Measurements from ENCODE around the gene ITGA3.

ITGA3 gene

GRCh38 chr17:50112694-50113093 is 56.8 kb downstream of the ITGA3 start:
- Histone ChIP-seq H3K4me2 (no peak overlapping the region), H3K27ac (no peak overlapping the region), H3K4me1 (ENCODE audit: low read depth, poor library complexity, severe bottlenecking) (no peaks in the 10 kb centered on the region), H2AFZ (ENCODE audit: low read depth) (no peak overlapping the region), H4K20me1 (ENCODE audit: insufficient read depth) (no peaks in the 10 kb centered on the region), H3K36me3 (ENCODE audit: insufficient read depth) (no peaks in the 10 kb centered on the region), H3K27me3 (ENCODE audit: insufficient read depth, low read depth) (peaks cover 7% of the 10 kb centered on the region; the same call in 1 of the 2 replicates), H3K4me3 (IDR thresholded peaks at IDR 0.05; ENCODE audit: insufficient read depth, low read depth, low read length) (no peak overlapping the region), H3K79me2 (ENCODE audit: insufficient read depth, low read depth) (no peaks in the 10 kb centered on the region), H3K9ac (no peak overlapping the region)
- no peak for TF ChIP-seq CTCF (conservative IDR thresholded peaks at IDR 0.05; ENCODE audit: low read depth, low read length)

- TF ChIP-seq CTCF (conservative IDR thresholded peaks at IDR 0.05; ENCODE audit: low read depth, low read length), result no peak
- Histone ChIP-seq H3K9ac (no peak overlapping the region), H3K27me3 (ENCODE audit: insufficient read depth, low read depth) (peaks cover 17% of the 10 kb centered on the region; the same call in 1 of the 2 replicates), H3K4me1 (ENCODE audit: low read depth, poor library complexity, severe bottlenecking) (no peaks in the 10 kb centered on the region), H3K4me3 (IDR thresholded peaks at IDR 0.05; ENCODE audit: insufficient read depth, low read depth, low read length) (no peak overlapping the region), H4K20me1 (ENCODE audit: insufficient read depth) (no peaks in the 10 kb centered on the region), H3K27ac (no peak overlapping the region), H3K36me3 (ENCODE audit: insufficient read depth) (no peaks in the 10 kb centered on the region), H2AFZ (ENCODE audit: low read depth) (no peak overlapping the region), H3K4me2 (no peak overlapping the region), H3K79me2 (ENCODE audit: insufficient read depth, low read depth) (no peaks in the 10 kb centered on the region)
These were observed 57.9 kb downstream of the ITGA3 start for GRCh38 chr17:50113624-50114320.

GRCh38 chr17:50114401-50114800 is 58.5 kb downstream of the ITGA3 start:
- Histone ChIP-seq H3K79me2 (ENCODE audit: insufficient read depth, low read depth) (no peaks in the 10 kb centered on the region), H3K4me3 (IDR thresholded peaks at IDR 0.05; ENCODE audit: insufficient read depth, low read depth, low read length) (no peak overlapping the region), H3K4me2 (no peak overlapping the region), H3K36me3 (ENCODE audit: insufficient read depth) (no peaks in the 10 kb centered on the region), H3K27me3 (ENCODE audit: insufficient read depth, low read depth) (peaks cover 23% of the 10 kb centered on the region; the same call in 1 of the 2 replicates), H2AFZ (ENCODE audit: low read depth) (no peak overlapping the region), H3K27ac (no peak overlapping the region), H4K20me1 (ENCODE audit: insufficient read depth) (no peaks in the 10 kb centered on the region), H3K4me1 (ENCODE audit: low read depth, poor library complexity, severe bottlenecking) (no peaks in the 10 kb centered on the region), H3K9ac (no peak overlapping the region)
- no peak for TF ChIP-seq CTCF (conservative IDR thresholded peaks at IDR 0.05; ENCODE audit: low read depth, low read length)

- Histone ChIP-seq H3K36me3 (ENCODE audit: insufficient read depth) (no peaks in the 10 kb centered on the region), H4K20me1 (ENCODE audit: insufficient read depth) (no peaks in the 10 kb centered on the region), H3K27ac (no peak overlapping the region), H3K27me3 (ENCODE audit: insufficient read depth, low read depth) (peaks cover 27% of the 10 kb centered on the region; the same call in 1 of the 2 replicates), H3K4me3 (IDR thresholded peaks at IDR 0.05; ENCODE audit: insufficient read depth, low read depth, low read length) (no peak overlapping the region), H3K4me2 (no peak overlapping the region), H2AFZ (ENCODE audit: low read depth) (no peak overlapping the region), H3K9ac (no peak overlapping the region), H3K79me2 (ENCODE audit: insufficient read depth, low read depth) (no peaks in the 10 kb centered on the region), H3K4me1 (ENCODE audit: low read depth, poor library complexity, severe bottlenecking) (no peaks in the 10 kb centered on the region)
- TF ChIP-seq CTCF (conservative IDR thresholded peaks at IDR 0.05; ENCODE audit: low read depth, low read length), result peak; percentile 83
These were observed 59.0 kb downstream of the ITGA3 start for GRCh38 chr17:50114849-50115357.
